Right cardiac atrium (tissue), 5 donors: Measurements from ENCODE around the gene C9orf152. TPM values are rescaled to one million over a fixed set of nuclear protein-coding genes. Genes with fewer than 3 reads are reported as not detected.

Experiments used
- ATAC-seq, 2 donors: fragments of 200-7000 bp; cut with Tn5 transposase; one replicate each; pipeline versions ENCODE4 v1.8.0 to v1.9.1; 2020; ENCODE audit warnings: moderate library complexity in 2 of 2, mild to moderate bottlenecking in 1 of 2
- DNase-seq, 3 donors: peaks; one replicate each; pipeline ENCODE4 v3.0.0-alpha.2; 2020
- H3K27ac ChIP-seq: one replicate; pipeline ENCODE4 v1.5.1; 2013; ENCODE audit warnings: mild to moderate bottlenecking, low read length, control low read depth, moderate library complexity
- H3K27me3 ChIP-seq: one replicate; pipeline ENCODE4 v1.6.1; 2013; ENCODE audit not compliant: control insufficient read depth, insufficient read depth
- H3K4me1 ChIP-seq: one replicate; pipeline ENCODE4 v1.6.1; 2013; ENCODE audit warnings: low read length; ENCODE audit not compliant: control insufficient read depth, insufficient read depth
- H3K4me3 ChIP-seq: one replicate; pipeline ENCODE4 v1.5.1; 2013; ENCODE audit warnings: low read length, control low read depth
- H3K9me3 ChIP-seq: one replicate; pipeline ENCODE4 v1.6.1; 2013; ENCODE audit warnings: low read length; ENCODE audit not compliant: control insufficient read depth
- WGBS: extraction: QIAGEN DNeasy Blood & Tissue Kit; methylation state at CpG from one replicate; pipeline ENCODE4 v1.1.7; 2013; 5-methylcytosine and 5-hydroxymethylcytosine counted together
- intact Hi-C, 4 donors: fragments of 100-400 bp; cut with DNase I; formaldehyde crosslinking; loops; one replicate each; pipeline versions ENCODE4 v1.11.0 to v1.14.0; 2022 to 2023
- polyA plus RNA-seq: library from polyadenylated mRNA; stranded (reverse); fragments of 200-250 nt; gene quantifications from one replicate; pipeline ENCODE4 v1.2.3, GENCODE V29; 2013
- total RNA-seq, 4 donors: library from RNA; stranded (reverse); fragmentation: NEBNext Ultra II Directional; extraction: Animal tissue kit (Norgen Biotek cat#: 25700); gene quantifications; one replicate each; pipeline ENCODE4 v1.2.1, GENCODE V29; 2021
- donor health status: healthy with polysubstance abuse.
- donor health status: DM: no; HTN: yes; CAD: no.
- donor health status: DM: no; HTN: no; CAD: no.
- donor health status: DM: no; HTN: yes; CAD: no; lungs with severe emphysema.
- donor health status: DM: yes; HTN: yes; CAD: no.

Gene C9orf152
- total and polyA plus RNA-seq, 5 donors: not detected

GRCh38 chr9:110178281-110178680 is 29.7 kb downstream of the C9orf152 start:
- Histone ChIP-seq H3K27me3 (no peaks in the 10 kb centered on the region), H3K27ac (no peak overlapping the region), H3K9me3 (no peaks in the 10 kb centered on the region), H3K4me1 (no peaks in the 10 kb centered on the region), H3K4me3 (no peak overlapping the region)
- ATAC-seq (no peak), DNase-seq (no peak)
- intact Hi-C loops: no loop called here
- WGBS: 66% methylated on average over 1 of the region's 1 CpG

- no peak for DNase-seq
- WGBS: 89% methylated on average over 4 of the region's 4 CpGs
- H3K27ac ChIP-seq: no peak overlapping the region
- no peaks in the 10 kb centered on the region for H3K4me1 ChIP-seq
- no peak for ATAC-seq
- intact Hi-C loops: no loop called here
- no peak overlapping the region for H3K4me3 ChIP-seq
- no peaks in the 10 kb centered on the region for H3K9me3 ChIP-seq
- no peaks in the 10 kb centered on the region for H3K27me3 ChIP-seq
These were observed 32.5 kb downstream of the C9orf152 start for GRCh38 chr9:110175275-110175968.

GRCh38 chr9:110173322-110173642 is 34.7 kb downstream of the C9orf152 start:
- Histone ChIP-seq H3K9me3 (no peaks in the 10 kb centered on the region), H3K4me3 (no peak overlapping the region), H3K27ac (no peak overlapping the region), H3K4me1 (no peaks in the 10 kb centered on the region), H3K27me3 (no peaks in the 10 kb centered on the region)
- no peak for DNase-seq
- intact Hi-C loops: no loop called here
- ATAC-seq: no peak
- 59% methylated on average over 7 of the region's 7 CpGs for WGBS

- Histone ChIP-seq H3K27me3 (no peaks in the 10 kb centered on the region), H3K4me1 (peaks cover 3% of the 10 kb centered on the region), H3K27ac (no peak overlapping the region), H3K9me3 (no peaks in the 10 kb centered on the region), H3K4me3 (no peak overlapping the region)
- WGBS: 89% methylated on average over 9 of the region's 9 CpGs
- intact Hi-C loops: no loop called here
- no peak for DNase-seq
- ATAC-seq: no peak
These were observed 37.4 kb downstream of the C9orf152 start for GRCh38 chr9:110170357-110171257.

GRCh38 chr9:110168486-110168885 is 39.5 kb downstream of the C9orf152 start:
- H3K27me3 ChIP-seq: no peaks in the 10 kb centered on the region
- H3K9me3 ChIP-seq: no peaks in the 10 kb centered on the region
- DNase-seq: no peak
- 65% methylated on average over 5 of the region's 5 CpGs for WGBS
- no peak for ATAC-seq
- H3K4me3 ChIP-seq: no peak overlapping the region
- intact Hi-C loops: no loop called here
- H3K4me1 ChIP-seq: peaks cover 3% of the 10 kb centered on the region
- no peak overlapping the region for H3K27ac ChIP-seq

GRCh38 chr9:110161940-110162339 is 46.0 kb downstream of the C9orf152 start:
- 77% methylated on average over 4 of the region's 4 CpGs for WGBS
- Histone ChIP-seq H3K9me3 (no peaks in the 10 kb centered on the region), H3K4me3 (no peak overlapping the region), H3K27me3 (no peaks in the 10 kb centered on the region), H3K27ac (no peak overlapping the region), H3K4me1 (peaks cover 15% of the 10 kb centered on the region)
- ATAC-seq (no peak), DNase-seq (no peak)
- intact Hi-C loops: no loop called here

GRCh38 chr9:110160685-110161084 is 47.3 kb downstream of the C9orf152 start:
- no peaks in the 10 kb centered on the region for H3K9me3 ChIP-seq
- H3K4me3 ChIP-seq: no peak overlapping the region
- peaks cover 19% of the 10 kb centered on the region for H3K4me1 ChIP-seq
- ATAC-seq (no peak), DNase-seq (no peak)
- H3K27ac ChIP-seq: no peak overlapping the region
- 84% methylated on average over 7 of the region's 7 CpGs for WGBS
- intact Hi-C loops: no loop called here
- H3K27me3 ChIP-seq: no peaks in the 10 kb centered on the region

- DNase-seq: no peak
These were observed 47.8 kb downstream of the C9orf152 start for GRCh38 chr9:110160123-110160522.

GRCh38 chr9:110157823-110158664 is 49.9 kb downstream of the C9orf152 start:
- DNase-seq: peak in 1 of 3 donors; percentile 23
- Histone ChIP-seq H3K27me3 (no peaks in the 10 kb centered on the region), H3K4me1 (peaks cover 28% of the 10 kb centered on the region), H3K9me3 (no peaks in the 10 kb centered on the region), H3K27ac (no peak overlapping the region), H3K4me3 (no peak overlapping the region)
- ATAC-seq: peak; percentile 13 to 22
- intact Hi-C loops: loop anchor here in 2 of 4 donors (10.0 kb wide), 1 partner anchor 253 kb away; no protein-coding TSS in a partner anchor
- 45% methylated on average over 9 of the region's 9 CpGs for WGBS

More at GRCh38 chr9:110160123-110160522, 47.8 kb downstream of the C9orf152 start:
- no peak overlapping the region for H3K4me3 ChIP-seq
- no peak overlapping the region for H3K27ac ChIP-seq
- H3K4me1 ChIP-seq: peaks cover 22% of the 10 kb centered on the region
- H3K27me3 ChIP-seq: no peaks in the 10 kb centered on the region
- ATAC-seq: peak in 1 of 2 donors; percentile 5
- WGBS: 95% methylated on average over 1 of the region's 1 CpG
- intact Hi-C loops: no loop called here
- H3K9me3 ChIP-seq: no peaks in the 10 kb centered on the region

GRCh38 chr9:110156902-110157301 is 51.1 kb downstream of the C9orf152 start:
- Histone ChIP-seq H3K27me3 (no peaks in the 10 kb centered on the region), H3K9me3 (no peaks in the 10 kb centered on the region), H3K4me1 (peaks cover 30% of the 10 kb centered on the region), H3K27ac (no peak overlapping the region), H3K4me3 (no peak overlapping the region)
- WGBS: 20% methylated on average over 4 of the region's 4 CpGs
- peak; percentile 17 to 30 for ATAC-seq
- intact Hi-C loops: loop anchor here in 2 of 4 donors (10.0 kb wide), 1 partner anchor 252 kb away; no protein-coding TSS in a partner anchor
- DNase-seq: no peak
